ENCODE measurements around the gene RNF207. TPM values are rescaled to one million over a fixed set of nuclear protein-coding genes. Genes with fewer than 3 reads are reported as not detected.
"Not testable (repeated sequence)": the region's sequence is repeated elsewhere in the genome, so short reads cannot be mapped to it uniquely, and the experiment has no call there.

The RNF207 gene
- total and polyA plus RNA-seq, 2 of the 8 experiments (the other 6 are each of a cell fraction or from before 2014, with no cell fraction given) = 3.9 to 5.4 TPM

GRCh38 chr1:6218375-6219164 lies 12.7 kb downstream of the RNF207 start (continued):
- TF ChIP-seq EGR1 (IDR thresholded peaks at IDR 0.05; ENCODE audit: borderline replicate concordance, low read depth, low read length) (no peak), MAX (IDR thresholded peaks at IDR 0.05) (no peak), ATF2 (IDR thresholded peaks at IDR 0.05; ENCODE audit: low read length) (no peak), CBX8 (IDR thresholded peaks at IDR 0.05; ENCODE audit: borderline replicate concordance, low read depth, low read length) (no peak), GABPA (IDR thresholded peaks at IDR 0.05; ENCODE audit: borderline replicate concordance, insufficient read depth, low read length) (no peak), RFX5 (IDR thresholded peaks at IDR 0.05; ENCODE audit: borderline replicate concordance, low read depth, low read length) (no peak), FOSL1 (IDR thresholded peaks at IDR 0.05; ENCODE audit: insufficient read depth, low read depth, low read length) (no peak), YY1 (IDR thresholded peaks at IDR 0.05; ENCODE audit: low read depth, low read length) (no peak), SP2 (IDR thresholded peaks at IDR 0.05; ENCODE audit: low read length) (no peak)

- H3K23me2 ChIP-seq (ENCODE audit: low read depth, low read length); H3K9me3 ChIP-seq (ENCODE audit: insufficient read depth in 2 of 2, low read depth in 1 of 2, low read length in 1 of 2); H3K4ac ChIP-seq (replicated peaks; ENCODE audit: insufficient read length, low read depth, low read length); H3K9ac ChIP-seq (replicated peaks in 1 of 4; ENCODE audit: extremely low read depth in 1 of 4, low read depth in 3 of 4, low read length in 3 of 4); H2BK15ac ChIP-seq (ENCODE audit: low read length); H4K8ac ChIP-seq (ENCODE audit: extremely low read depth, insufficient read depth, low read length); H3K27ac ChIP-seq (ENCODE audit: low read depth, low read length); H2BK5ac ChIP-seq (ENCODE audit: low read depth, low read length); H3K79me1 ChIP-seq (ENCODE audit: low read depth, low read length); H3K14ac ChIP-seq (ENCODE audit: insufficient read length); H3K4me3 ChIP-seq (ENCODE audit: extremely low read depth in 1 of 4, insufficient read depth in 2 of 4, low read depth in 3 of 4, low read length in 4 of 4); H3K56ac ChIP-seq (replicated peaks; ENCODE audit: insufficient read length, low read depth, low read length); H3K18ac ChIP-seq (ENCODE audit: extremely low read depth, low read length); FAIRE-seq; H3K4me2 ChIP-seq (ENCODE audit: insufficient read depth in 1 of 2, low read depth in 2 of 2, low read length in 2 of 2); H2BK12ac ChIP-seq (ENCODE audit: low read depth, low read length); DNase-seq (ENCODE audit: low read depth in 1 of 2, low spot score in 2 of 2); H3K27me3 ChIP-seq (replicated peaks in 1 of 4; ENCODE audit: control insufficient read depth in 3 of 4, extremely low read depth in 1 of 4, insufficient read depth in 3 of 4, low read length in 3 of 4); H3K23ac ChIP-seq (ENCODE audit: insufficient read length); H2BK20ac ChIP-seq (ENCODE audit: low read length); H2AFZ ChIP-seq (ENCODE audit: low read length); H2BK120ac ChIP-seq (replicated peaks; ENCODE audit: low read depth, low read length); H4K20me1 ChIP-seq (replicated peaks in 1 of 2; ENCODE audit: control insufficient read depth in 1 of 2, insufficient read depth in 2 of 2, low read length in 2 of 2); H3K79me2 ChIP-seq (ENCODE audit: control insufficient read depth in 1 of 2, insufficient read depth in 2 of 2, low read length in 2 of 2); H2AK5ac ChIP-seq (ENCODE audit: low read depth, low read length); H3K4me1 ChIP-seq (replicated peaks in 1 of 4; ENCODE audit: control insufficient read depth in 3 of 4, insufficient read depth in 4 of 4, low read length in 3 of 4); H4K5ac ChIP-seq (ENCODE audit: insufficient read length, low read depth, low read length); H4K91ac ChIP-seq (replicated peaks; ENCODE audit: insufficient read length, low read length): not testable (repeated sequence)
- WGBS, 2 experiments (ENCODE audit: extremely low coverage in 1 of 2, insufficient coverage in 1 of 2, insufficient read length in 1 of 2, insufficient replicate concordance in 2 of 2, low coverage in 1 of 2, low lambda C conversion rate in 2 of 2, missing lambda C conversion rate in 1 of 2) = 90% methylated on average over 11 of the region's 11 CpGs; no CpG with 5 or more reads in 1 of the 2 experiments
- POLR2A ChIA-PET (ENCODE audit: partially characterized antibody) = interaction anchor here (2.0 to 5.1 kb wide), 3 partner anchors 8 to 15 kb away, joined by 5 to 28 read pairs (median 14); partner anchors contain the start of gene RNF207
- CTCF ChIA-PET (ENCODE audit: partially characterized antibody) = interaction anchor here (1.3 to 10.4 kb wide), 6 partner anchors 9 to 203 kb away, joined by 4 to 74 read pairs (median 7); partner anchors contain the start of gene RNF207
- H3K36me3 ChIP-seq (ENCODE audit: control insufficient read depth in 2 of 4, insufficient read depth in 4 of 4, low read length in 3 of 4) = peaks cover 9 to 31% (median 13%) of the 10 kb centered on the region in 4 experiments; a peak in 7 of 8 replicates
These were observed 13.7 kb downstream of the RNF207 start for GRCh38 chr1:6219641-6220040.
